Fibroblast of lung (primary cell): ENCODE data around the gene RNLS. TPM values are rescaled to one million over a fixed set of nuclear protein-coding genes. Genes with fewer than 3 reads are reported as not detected.

Experiments
- DNase-seq, 2 donors: peaks; one replicate each; pipeline versions ENCODE4 v3.0.0 to v3.0.0-alpha.2; 2010; ENCODE audit warnings: low read depth in 2 of 2
- H2AFZ ChIP-seq: 2 replicates; pipeline ENCODE4 v1.5.1; 2012; ENCODE audit warnings: low read length, control low read depth, inconsistent platforms
- H3K27ac ChIP-seq: 2 replicates; pipeline ENCODE4 v1.5.1; 2011; ENCODE audit warnings: low read length, control low read depth; ENCODE audit not compliant: insufficient read depth
- H3K27me3 ChIP-seq: 2 replicates; pipeline ENCODE4 v1.5.1; 2011; ENCODE audit warnings: mild to moderate bottlenecking, low read length; ENCODE audit not compliant: control insufficient read depth, insufficient read depth
- H3K36me3 ChIP-seq: 2 replicates; pipeline ENCODE4 v1.5.1; 2011; ENCODE audit warnings: low read length; ENCODE audit not compliant: control insufficient read depth, insufficient read depth
- H3K4me1 ChIP-seq: 2 replicates; pipeline ENCODE4 v1.5.1; 2011; ENCODE audit warnings: low read length; ENCODE audit not compliant: control insufficient read depth, insufficient read depth; ENCODE audit errors: extremely low read depth
- H3K4me2 ChIP-seq: 2 replicates; pipeline ENCODE4 v1.5.1; 2011; ENCODE audit warnings: low read length, control low read depth; ENCODE audit not compliant: insufficient read depth; ENCODE audit errors: extremely low read depth
- H3K4me3 ChIP-seq, 4 experiments: fragments of 200-600 bp in 1 of 4; sonication (generic) in 1 of 4; replicated peaks in 1 of 4; 2 replicates each; pipeline ENCODE4 v1.5.1; 2011 to 2016; ENCODE audit warnings: low read length in 4 of 4, low read depth in 3 of 4, mild to moderate bottlenecking in 3 of 4, control low read depth in 2 of 4, inconsistent platforms in 1 of 4, mixed read lengths in 1 of 4; ENCODE audit not compliant: insufficient read depth in 1 of 4; ENCODE audit errors: control extremely low read depth in 1 of 4
- H3K79me2 ChIP-seq: 2 replicates; pipeline ENCODE4 v1.5.1; 2012; ENCODE audit warnings: mild to moderate bottlenecking, low read length, inconsistent platforms; ENCODE audit not compliant: control insufficient read depth, insufficient read depth
- H3K9ac ChIP-seq: 2 replicates; pipeline ENCODE4 v1.5.1; 2011; ENCODE audit warnings: mild to moderate bottlenecking, low read length, control low read depth; ENCODE audit not compliant: insufficient read depth
- H3K9me3 ChIP-seq: 2 replicates; pipeline ENCODE4 v1.5.1; 2012; ENCODE audit warnings: low read depth, low read length; ENCODE audit not compliant: control insufficient read depth, insufficient read depth
- H4K20me1 ChIP-seq: 2 replicates; pipeline ENCODE4 v1.5.1; 2011; ENCODE audit warnings: low read length; ENCODE audit not compliant: control insufficient read depth, insufficient read depth; ENCODE audit errors: extremely low read depth
- EZH2 ChIP-seq: IDR thresholded peaks from 2 replicates; pipeline ENCODE4 v1.5.1; 2012; ENCODE audit warnings: low read length, control low read depth, mild to moderate bottlenecking; ENCODE audit errors: missing control alignments
- polyA plus RNA-seq, 2 donors: library from polyadenylated mRNA; depleted of rRNA in 1 of 2; stranded (reverse) in 1 of 2; unstranded in 1 of 2; fragments of >200 nt; gene quantifications; 2 replicates each; pipeline ENCODE4 v1.2.1, GENCODE V29; 2011 to 2012; ENCODE audit warnings: missing spikeins in 1 of 2
- total RNA-seq: library from RNA; depleted of rRNA; stranded (reverse); fragments of >200 nt; gene quantifications from 2 replicates; pipeline ENCODE4 v1.2.1, GENCODE V29; 2014
- TF ChIP-seq, protein P1 (sequence below), 2 donors: IDR thresholded peaks in 1 of 2; conservative IDR thresholded peaks in 1 of 2; 1 replicate in 1 of 2; 2 replicates in 1 of 2; pipeline ENCODE4 v1.5.1; 2011 to 2012; ENCODE audit warnings: low read length in 2 of 2, control low read depth in 1 of 2, inconsistent platforms in 1 of 2, low read depth in 1 of 2, mild to moderate bottlenecking in 1 of 2

Gene RNLS
- total and polyA plus RNA-seq, 2 donors (not counting 1 experiment from before 2014, with no cell fraction given), result 16.5 to 18.4 TPM

DNA sequence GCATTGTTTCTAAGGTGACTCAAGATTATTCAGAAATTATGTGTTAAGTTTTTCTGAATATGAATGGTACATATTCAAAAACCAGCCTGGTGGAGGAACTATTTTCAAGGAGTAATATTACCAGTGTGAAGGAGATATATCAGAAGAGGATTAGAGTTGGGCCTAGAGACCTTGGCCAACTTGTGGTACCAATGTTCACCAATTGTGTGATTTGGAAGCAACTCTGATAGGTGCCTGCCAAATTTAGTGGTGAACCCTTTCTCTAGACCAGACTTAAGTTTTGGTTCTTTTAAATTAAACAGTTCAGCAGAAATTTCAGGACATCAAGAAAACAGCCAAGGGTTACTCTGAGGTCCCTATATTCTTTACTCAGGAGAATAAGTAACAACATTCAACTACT lies 88.6 kb downstream of the RNLS start:
- H3K4me2 ChIP-seq, result no peak overlapping the region
- no peaks in the 10 kb centered on the region for H3K79me2 ChIP-seq
- no peak overlapping the region for H3K9ac ChIP-seq
- H3K4me3 ChIP-seq, result no peak overlapping the region
- DNase-seq, result no peak
- H2AFZ ChIP-seq, result no peak overlapping the region
- H3K36me3 ChIP-seq, result no peaks in the 10 kb centered on the region
- no peak overlapping the region for H3K27ac ChIP-seq
- H4K20me1 ChIP-seq, result no peaks in the 10 kb centered on the region
- no peaks in the 10 kb centered on the region for H3K27me3 ChIP-seq
- H3K9me3 ChIP-seq, result no peaks in the 10 kb centered on the region
- no peak for TF ChIP-seq EZH2
- TF ChIP-seq, protein P1, sequence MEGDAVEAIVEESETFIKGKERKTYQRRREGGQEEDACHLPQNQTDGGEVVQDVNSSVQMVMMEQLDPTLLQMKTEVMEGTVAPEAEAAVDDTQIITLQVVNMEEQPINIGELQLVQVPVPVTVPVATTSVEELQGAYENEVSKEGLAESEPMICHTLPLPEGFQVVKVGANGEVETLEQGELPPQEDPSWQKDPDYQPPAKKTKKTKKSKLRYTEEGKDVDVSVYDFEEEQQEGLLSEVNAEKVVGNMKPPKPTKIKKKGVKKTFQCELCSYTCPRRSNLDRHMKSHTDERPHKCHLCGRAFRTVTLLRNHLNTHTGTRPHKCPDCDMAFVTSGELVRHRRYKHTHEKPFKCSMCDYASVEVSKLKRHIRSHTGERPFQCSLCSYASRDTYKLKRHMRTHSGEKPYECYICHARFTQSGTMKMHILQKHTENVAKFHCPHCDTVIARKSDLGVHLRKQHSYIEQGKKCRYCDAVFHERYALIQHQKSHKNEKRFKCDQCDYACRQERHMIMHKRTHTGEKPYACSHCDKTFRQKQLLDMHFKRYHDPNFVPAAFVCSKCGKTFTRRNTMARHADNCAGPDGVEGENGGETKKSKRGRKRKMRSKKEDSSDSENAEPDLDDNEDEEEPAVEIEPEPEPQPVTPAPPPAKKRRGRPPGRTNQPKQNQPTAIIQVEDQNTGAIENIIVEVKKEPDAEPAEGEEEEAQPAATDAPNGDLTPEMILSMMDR (conservative IDR thresholded peaks at IDR 0.05 in 1 of 2, IDR thresholded peaks at IDR 0.05 in 1 of 2; ENCODE audit: low read depth in 1 of 2, low read length in 2 of 2), result no peak
- no peaks in the 10 kb centered on the region for H3K4me1 ChIP-seq

DNA sequence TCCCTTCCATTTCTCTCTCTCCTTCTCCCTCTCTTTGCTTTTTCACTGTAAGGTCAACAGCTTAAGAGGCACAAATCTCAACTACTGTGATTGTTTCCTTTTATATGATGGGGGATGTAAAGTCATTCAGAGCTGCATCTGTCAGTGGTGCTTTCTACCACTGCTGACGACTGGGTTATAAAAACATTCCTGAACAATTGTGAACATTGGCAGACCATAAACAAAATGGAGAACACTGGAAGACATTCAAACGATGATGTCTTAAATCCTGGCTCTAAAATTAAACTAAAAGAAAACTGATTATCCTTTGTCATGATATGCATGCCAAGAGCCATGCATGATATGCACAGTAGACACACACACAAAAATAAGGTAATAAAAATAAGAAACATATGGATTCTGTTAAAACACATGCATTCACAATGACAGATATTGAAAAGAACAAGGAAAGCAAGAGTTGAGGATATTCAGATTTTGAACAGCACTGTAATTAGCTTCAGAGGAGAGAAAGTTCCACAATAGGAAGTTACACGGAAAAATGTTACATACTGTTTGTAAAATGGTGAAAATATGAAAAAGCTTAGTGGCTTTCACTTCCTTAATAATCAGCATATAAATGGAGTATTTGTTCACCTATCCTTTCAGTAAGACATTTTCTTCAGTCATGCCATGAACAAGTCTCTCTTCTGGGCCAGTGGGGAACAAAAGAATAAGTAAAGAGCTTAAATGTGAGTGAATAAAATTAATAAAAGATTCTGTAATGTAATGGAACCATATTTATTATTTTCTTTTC lies 89.2 kb downstream of the RNLS start:
- DNase-seq, result peak; percentile 83 to 84
- Histone ChIP-seq H2AFZ (peak overlapping the region; percentile 43), H3K9ac (no peak overlapping the region), H3K27me3 (no peaks in the 10 kb centered on the region), H3K4me3 (no peak overlapping the region), H4K20me1 (no peaks in the 10 kb centered on the region), H3K4me2 (peak overlapping the region; percentile 30), H3K27ac (no peak overlapping the region), H3K9me3 (no peaks in the 10 kb centered on the region), H3K36me3 (no peaks in the 10 kb centered on the region), H3K79me2 (no peaks in the 10 kb centered on the region), H3K4me1 (no peaks in the 10 kb centered on the region)
- no peak for TF ChIP-seq EZH2
- TF ChIP-seq, protein P1 (conservative IDR thresholded peaks at IDR 0.05 in 1 of 2, IDR thresholded peaks at IDR 0.05 in 1 of 2; ENCODE audit: low read depth in 1 of 2, low read length in 2 of 2), result no peak

DNA sequence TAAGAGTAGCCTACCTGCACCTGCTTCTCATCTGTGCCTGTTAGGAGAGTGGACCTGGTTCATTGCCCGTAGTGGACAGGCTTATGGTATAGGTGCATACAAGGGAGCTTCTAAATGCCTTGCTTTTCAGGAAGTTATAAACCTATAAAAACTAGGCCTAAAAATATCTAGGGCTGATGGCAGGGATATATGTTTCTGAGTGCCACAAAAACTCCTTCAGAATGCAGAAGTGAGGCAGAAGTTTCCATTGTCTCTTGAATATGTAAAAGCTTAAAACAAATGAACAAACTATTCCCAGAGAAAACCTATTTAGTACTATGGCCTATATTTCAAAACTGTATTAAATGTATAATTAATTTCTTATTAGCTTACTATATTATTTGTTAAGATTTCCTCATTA lies 91.8 kb downstream of the RNLS start:
- Histone ChIP-seq H2AFZ (no peak overlapping the region), H3K9me3 (no peaks in the 10 kb centered on the region), H3K27ac (no peak overlapping the region), H3K4me1 (no peaks in the 10 kb centered on the region), H3K9ac (no peak overlapping the region), H3K79me2 (no peaks in the 10 kb centered on the region), H3K4me3 (no peak overlapping the region), H3K36me3 (no peaks in the 10 kb centered on the region), H3K27me3 (no peaks in the 10 kb centered on the region), H4K20me1 (no peaks in the 10 kb centered on the region), H3K4me2 (no peak overlapping the region)
- no peak for TF ChIP-seq EZH2
- TF ChIP-seq, protein P1 (conservative IDR thresholded peaks at IDR 0.05 in 1 of 2, IDR thresholded peaks at IDR 0.05 in 1 of 2; ENCODE audit: low read depth in 1 of 2, low read length in 2 of 2), result no peak
- no peak for DNase-seq
